C4-2B (cell line): ENCODE results near the gene UNC45B.
"Not testable (repeated sequence)": the region's sequence is repeated elsewhere in the genome, so short reads cannot be mapped to it uniquely, and the experiment has no call there.

Experiments used
- H3K27ac ChIP-seq: fragments of 450-650 bp; 2 replicates; pipeline ENCODE4 v1.5.1; 2017
- CTCF ChIP-seq: fragments of 450-650 bp; conservative IDR thresholded peaks from 2 replicates; pipeline ENCODE4 v1.5.1; 2017; ENCODE audit warnings: mild to moderate bottlenecking
- ZFX ChIP-seq: fragments of 450-650 bp; IDR thresholded peaks from 2 replicates; pipeline ENCODE4 v1.6.1; 2017

Gene UNC45B

GRCh38 chr17:35147375-35147905 is at the start of gene UNC45B:
Gene UNC45B, plus strand, starts transcription at chr17:35147817. Its CDS starts 447 bp downstream, at chr17:35148264.
- H3K27ac ChIP-seq: no peak within 1 kb of the TSS
- TF ChIP-seq CTCF: no peak
- TF ChIP-seq ZFX: no peak

- TF ChIP-seq CTCF: no peak
- no peak for TF ChIP-seq ZFX
- no peak overlapping the region for H3K27ac ChIP-seq
These were observed 47.7 kb upstream of the UNC45B start for GRCh38 chr17:35099908-35100307.

- H3K27ac ChIP-seq: no peak overlapping the region
- TF ChIP-seq ZFX (no peak), CTCF (no peak)
These were observed 46.6 kb upstream of the UNC45B start for GRCh38 chr17:35101036-35101435.

GRCh38 chr17:35101725-35102124 is 45.9 kb upstream of the UNC45B start:
- H3K27ac ChIP-seq: no peak overlapping the region
- TF ChIP-seq CTCF (no peak), ZFX (no peak)

GRCh38 chr17:35103271-35103670 is 44.3 kb upstream of the UNC45B start:
- TF ChIP-seq ZFX (no peak), CTCF (no peak)

GRCh38 chr17:35104844-35105450 is 42.7 kb upstream of the UNC45B start:
- TF ChIP-seq ZFX: no peak
- TF ChIP-seq CTCF: no peak
- no peak overlapping the region for H3K27ac ChIP-seq

More at GRCh38 chr17:35103271-35103670, 44.3 kb upstream of the UNC45B start:
- no peak overlapping the region for H3K27ac ChIP-seq

GRCh38 chr17:35110791-35111190 is 36.8 kb upstream of the UNC45B start:
- H3K27ac ChIP-seq: not testable (repeated sequence)

GRCh38 chr17:35116845-35117244 is 30.8 kb upstream of the UNC45B start:
- no peak for TF ChIP-seq ZFX
- no peak for TF ChIP-seq CTCF
- no peak overlapping the region for H3K27ac ChIP-seq
